Spinal cord (tissue), 10 donors: Measurements from ENCODE around the gene SLC7A14. TPM values are rescaled to one million over a fixed set of nuclear protein-coding genes. Genes with fewer than 3 reads are reported as not detected.

ENCODE experiments used
- DNase-seq, 6 donors: peaks; one replicate each; pipeline versions ENCODE4 v3.0.0 to v3.0.0-alpha.2; 2013 to 2015; ENCODE audit warnings: low spot score in 6 of 6, low read depth in 4 of 6
- H3K27ac ChIP-seq: one replicate; pipeline ENCODE4 v1.5.1; 2013; ENCODE audit warnings: low read depth, low read length, control low read depth
- H3K27me3 ChIP-seq: one replicate; pipeline ENCODE4 v1.6.1; 2013; ENCODE audit warnings: low read length; ENCODE audit not compliant: control insufficient read depth, insufficient read depth
- H3K36me3 ChIP-seq: one replicate; pipeline ENCODE4 v1.6.1; 2013; ENCODE audit warnings: low read length; ENCODE audit not compliant: control insufficient read depth, insufficient read depth
- H3K4me1 ChIP-seq: one replicate; pipeline ENCODE4 v1.6.1; 2013; ENCODE audit warnings: low read length; ENCODE audit not compliant: control insufficient read depth, insufficient read depth
- H3K4me3 ChIP-seq: one replicate; pipeline ENCODE4 v1.5.1; 2013; ENCODE audit warnings: low read depth, low read length, control low read depth
- H3K9me3 ChIP-seq: one replicate; pipeline ENCODE4 v1.6.1; 2013; ENCODE audit warnings: low read length; ENCODE audit not compliant: control insufficient read depth, insufficient read depth
- WGBS: methylation state at CpG from one replicate; pipeline ENCODE4 v1.1.5; 2013; ENCODE audit warnings: missing lambda C conversion rate; ENCODE audit not compliant: insufficient coverage; 5-methylcytosine and 5-hydroxymethylcytosine counted together
- long read RNA-seq, 4 donors: transcript quantifications; one replicate each; lab custom pipeline, GENCODE V29; 2026
- polyA plus RNA-seq, 2 donors: library from polyadenylated mRNA; unstranded; fragments of 120-200 nt; gene quantifications; one replicate each; pipeline ENCODE4 v1.2.1, GENCODE V29; 2013; ENCODE audit not compliant: insufficient read length in 2 of 2
- total RNA-seq, 2 donors: library from RNA; depleted of rRNA in 1 of 2; stranded (reverse); fragments of 120-200 nt in 1 of 2; fragments of >200 nt in 1 of 2; gene quantifications; one replicate each; pipeline versions ENCODE4 v1.2.3 to v1.2.4, GENCODE V29; 2013 to 2014
- donor health status: healthy.

Gene SLC7A14
- total RNA-seq (10 to 100 TPM in 1 of 2 donors, 1 to 10 TPM in 1; 8.2 to 48.9 TPM), polyA plus RNA-seq (10 to 100 TPM; 14.6 to 17.0 TPM)
- long read RNA-seq, donor 1, full-length matches to known transcripts = 4 of 10 reads
- long read RNA-seq, donor 1, partial matches to known transcripts = 6 of 10 reads
- long read RNA-seq, donor 1, other reads (novel, unspliced or antisense) = 0 of 10 reads
- long read RNA-seq, donor 2, full-length matches to known transcripts = 1 of 1 reads
- long read RNA-seq, donor 2, partial matches to known transcripts = 0 of 1 reads
- long read RNA-seq, donor 2, other reads (novel, unspliced or antisense) = 0 of 1 reads
- long read RNA-seq, donor 3, full-length matches to known transcripts = 2 of 2 reads
- long read RNA-seq, donor 3, partial matches to known transcripts = 0 of 2 reads
- long read RNA-seq, donor 3, other reads (novel, unspliced or antisense) = 0 of 2 reads
- long read RNA-seq, donor 4 = 0 reads

GRCh38 chr3:170585937-170586310 is at the start of gene SLC7A14:
Gene SLC7A14, minus strand, starts transcription at chr3:170586075. Its CDS starts 59,139 bp downstream, at chr3:170526936.
- WGBS = 0% methylated on average over 7 of the region's 12 CpGs
- no peaks in the 10 kb centered on the region for H3K36me3 ChIP-seq
- peaks cover 20% of the 10 kb centered on the region for H3K27me3 ChIP-seq
- H3K9me3 ChIP-seq = no peaks in the 10 kb centered on the region
- H3K4me3 ChIP-seq = peak within 1 kb of the TSS; percentile 51
- peak in 4 of 6 donors; percentile 38 to 95 (median 58) for DNase-seq
- peaks cover 19% of the 10 kb centered on the region for H3K4me1 ChIP-seq
- H3K27ac ChIP-seq = no peak within 1 kb of the TSS

- no peak overlapping the region for H3K27ac ChIP-seq
- H3K4me1 ChIP-seq = peaks cover 10% of the 10 kb centered on the region
- no peaks in the 10 kb centered on the region for H3K36me3 ChIP-seq
- WGBS = 0% methylated on average over 1 of the region's 2 CpGs
- H3K27me3 ChIP-seq = no peaks in the 10 kb centered on the region
- peak in 1 of 6 donors; percentile 88 for DNase-seq
- H3K9me3 ChIP-seq = no peaks in the 10 kb centered on the region
- no peak overlapping the region for H3K4me3 ChIP-seq
These were observed 49.5 kb upstream of the SLC7A14 start for GRCh38 chr3:170635385-170635735.

GRCh38 chr3:170634663-170635384 is 48.9 kb upstream of the SLC7A14 start:
- DNase-seq = peak in 2 of 6 donors; percentile 42 to 44
- WGBS = 0% methylated on average over 1 of the region's 3 CpGs
- Histone ChIP-seq H3K4me3 (no peak overlapping the region), H3K4me1 (peaks cover 10% of the 10 kb centered on the region), H3K36me3 (no peaks in the 10 kb centered on the region), H3K27ac (no peak overlapping the region), H3K9me3 (no peaks in the 10 kb centered on the region), H3K27me3 (no peaks in the 10 kb centered on the region)

GRCh38 chr3:170633573-170633972 is 47.7 kb upstream of the SLC7A14 start:
- H3K4me1 ChIP-seq = peaks cover 10% of the 10 kb centered on the region
- no peaks in the 10 kb centered on the region for H3K27me3 ChIP-seq
- H3K4me3 ChIP-seq = no peak overlapping the region
- no peak for DNase-seq
- WGBS = 77% methylated on average over 3 of the region's 4 CpGs
- H3K36me3 ChIP-seq = no peaks in the 10 kb centered on the region
- H3K27ac ChIP-seq = no peak overlapping the region
- H3K9me3 ChIP-seq = no peaks in the 10 kb centered on the region

GRCh38 chr3:170632780-170633179 is 46.9 kb upstream of the SLC7A14 start:
- H3K27me3 ChIP-seq = no peaks in the 10 kb centered on the region
- H3K4me3 ChIP-seq = no peak overlapping the region
- no CpG with 5 or more reads among the region's 4 CpGs for WGBS
- DNase-seq = peak in 1 of 6 donors; percentile 83
- H3K9me3 ChIP-seq = no peaks in the 10 kb centered on the region
- peaks cover 10% of the 10 kb centered on the region for H3K4me1 ChIP-seq
- no peaks in the 10 kb centered on the region for H3K36me3 ChIP-seq
- no peak overlapping the region for H3K27ac ChIP-seq

- Histone ChIP-seq H3K4me1 (peaks cover 10% of the 10 kb centered on the region), H3K27me3 (no peaks in the 10 kb centered on the region), H3K4me3 (no peak overlapping the region), H3K27ac (no peak overlapping the region), H3K9me3 (no peaks in the 10 kb centered on the region), H3K36me3 (no peaks in the 10 kb centered on the region)
- WGBS = 94% methylated on average over 6 of the region's 7 CpGs
- DNase-seq = no peak
These were observed 46.0 kb upstream of the SLC7A14 start for GRCh38 chr3:170631755-170632488.

GRCh38 chr3:170623524-170623923 is 37.6 kb upstream of the SLC7A14 start:
- Histone ChIP-seq H3K4me1 (no peaks in the 10 kb centered on the region), H3K27me3 (no peaks in the 10 kb centered on the region), H3K36me3 (no peaks in the 10 kb centered on the region), H3K9me3 (no peaks in the 10 kb centered on the region), H3K4me3 (no peak overlapping the region), H3K27ac (no peak overlapping the region)
- WGBS = 63% methylated on average over 1 of the region's 1 CpG
- no peak for DNase-seq

GRCh38 chr3:170622369-170623159 is 36.7 kb upstream of the SLC7A14 start:
- Histone ChIP-seq H3K4me1 (no peaks in the 10 kb centered on the region), H3K27me3 (no peaks in the 10 kb centered on the region), H3K4me3 (no peak overlapping the region), H3K9me3 (no peaks in the 10 kb centered on the region), H3K27ac (peak overlapping the region; percentile 33), H3K36me3 (no peaks in the 10 kb centered on the region)
- DNase-seq = peak in 2 of 6 donors; percentile 72 to 80
- WGBS = 34% methylated on average over 3 of the region's 5 CpGs

- WGBS = 85% methylated on average over 3 of the region's 5 CpGs
- Histone ChIP-seq H3K4me1 (no peaks in the 10 kb centered on the region), H3K4me3 (no peak overlapping the region), H3K9me3 (no peaks in the 10 kb centered on the region), H3K36me3 (no peaks in the 10 kb centered on the region), H3K27ac (no peak overlapping the region), H3K27me3 (no peaks in the 10 kb centered on the region)
- no peak for DNase-seq
These were observed 35.4 kb upstream of the SLC7A14 start for GRCh38 chr3:170621256-170621655.
